ENCODE results near the gene TRMT6. TPM values are rescaled to one million over a fixed set of nuclear protein-coding genes. Genes with fewer than 3 reads are reported as not detected.
A peak's percentile ranks its signal among the peaks of the same experiment; 100 is the strongest.

TRMT6 gene
- total RNA-seq: 6.8 TPM

GRCh38 chr20:5950271-5951031 is at the start of gene TRMT6, which contains the start of gene MCM8:
TRMT6 (minus strand) TSS chr20:5950533; CDS start chr20:5950405, 128 bp downstream.
MCM8 (plus strand) TSS chr20:5950652; CDS start chr20:5952016, 1,364 bp downstream.
- no peaks in the 10 kb centered on the region for H3K9me3 ChIP-seq (ENCODE audit: control insufficient read depth in 3 of 3, low read length in 3 of 3)
- peak within 1 kb of the TSS; percentile 77 to 86 (median 81) for H3K9ac ChIP-seq (ENCODE audit: low read depth in 1 of 3, low read length in 3 of 3)
- H3K4me3 ChIP-seq (ENCODE audit: low read length in 3 of 3): peak within 1 kb of the TSS; percentile 92 to 95 (median 95)
- no peaks in the 10 kb centered on the region for H3K27me3 ChIP-seq (ENCODE audit: control insufficient read depth in 3 of 3, insufficient read depth in 3 of 3, low read length in 3 of 3)
- H3K4me1 ChIP-seq (ENCODE audit: control insufficient read depth in 3 of 3, insufficient read depth in 3 of 3, low read length in 3 of 3): peaks cover 8 to 24% (median 18%) of the 10 kb centered on the region in 3 donors
- H3K27ac ChIP-seq (ENCODE audit: low read depth, low read length): peak within 1 kb of the TSS; percentile 69
- H3K36me3 ChIP-seq (ENCODE audit: control insufficient read depth in 3 of 3, insufficient read depth in 3 of 3, low read length in 3 of 3): peaks cover 15 to 34% (median 27%) of the 10 kb centered on the region in 3 donors

GRCh38 chr20:5999783-6000182 is 49.5 kb upstream of the TRMT6 start:
- H3K4me3 ChIP-seq (ENCODE audit: low read length in 3 of 3): no peak overlapping the region
- H3K4me1 ChIP-seq (ENCODE audit: control insufficient read depth in 3 of 3, insufficient read depth in 3 of 3, low read length in 3 of 3): no peaks in the 10 kb centered on the region
- no peak overlapping the region for H3K9ac ChIP-seq (ENCODE audit: low read depth in 1 of 3, low read length in 3 of 3)
- H3K36me3 ChIP-seq (ENCODE audit: control insufficient read depth in 3 of 3, insufficient read depth in 3 of 3, low read length in 3 of 3): peaks cover 2 to 9% (median 6%) of the 10 kb centered on the region in 3 donors
- no peaks in the 10 kb centered on the region for H3K9me3 ChIP-seq (ENCODE audit: control insufficient read depth in 3 of 3, low read length in 3 of 3)
- no peaks in the 10 kb centered on the region for H3K27me3 ChIP-seq (ENCODE audit: control insufficient read depth in 3 of 3, insufficient read depth in 3 of 3, low read length in 3 of 3)
- no peak overlapping the region for H3K27ac ChIP-seq (ENCODE audit: low read depth, low read length)

GRCh38 chr20:5996765-5997164 is 46.4 kb upstream of the TRMT6 start:
- Histone ChIP-seq H3K27ac (ENCODE audit: low read depth, low read length) (no peak overlapping the region), H3K4me3 (ENCODE audit: low read length in 3 of 3) (no peak overlapping the region), H3K36me3 (ENCODE audit: control insufficient read depth in 3 of 3, insufficient read depth in 3 of 3, low read length in 3 of 3) (peaks cover 2 to 11% (median 6%) of the 10 kb centered on the region in 3 donors), H3K4me1 (ENCODE audit: control insufficient read depth in 3 of 3, insufficient read depth in 3 of 3, low read length in 3 of 3) (no peaks in the 10 kb centered on the region), H3K9me3 (ENCODE audit: control insufficient read depth in 3 of 3, low read length in 3 of 3) (no peaks in the 10 kb centered on the region), H3K27me3 (ENCODE audit: control insufficient read depth in 3 of 3, insufficient read depth in 3 of 3, low read length in 3 of 3) (no peaks in the 10 kb centered on the region), H3K9ac (ENCODE audit: low read depth in 1 of 3, low read length in 3 of 3) (no peak overlapping the region)

- Histone ChIP-seq H3K27me3 (ENCODE audit: control insufficient read depth in 3 of 3, insufficient read depth in 3 of 3, low read length in 3 of 3) (no peaks in the 10 kb centered on the region), H3K27ac (ENCODE audit: low read depth, low read length) (no peak overlapping the region), H3K4me1 (ENCODE audit: control insufficient read depth in 3 of 3, insufficient read depth in 3 of 3, low read length in 3 of 3) (no peaks in the 10 kb centered on the region), H3K9ac (ENCODE audit: low read depth in 1 of 3, low read length in 3 of 3) (no peak overlapping the region), H3K4me3 (ENCODE audit: low read length in 3 of 3) (no peak overlapping the region), H3K9me3 (ENCODE audit: control insufficient read depth in 3 of 3, low read length in 3 of 3) (no peaks in the 10 kb centered on the region), H3K36me3 (ENCODE audit: control insufficient read depth in 3 of 3, insufficient read depth in 3 of 3, low read length in 3 of 3) (peaks cover 2 to 18% (median 15%) of the 10 kb centered on the region in 3 donors)
Measured at GRCh38 chr20:5991623-5992441, 41.5 kb upstream of the TRMT6 start.

GRCh38 chr20:5990946-5991345 is 40.6 kb upstream of the TRMT6 start:
- H3K9me3 ChIP-seq (ENCODE audit: control insufficient read depth in 3 of 3, low read length in 3 of 3): no peaks in the 10 kb centered on the region
- H3K27me3 ChIP-seq (ENCODE audit: control insufficient read depth in 3 of 3, insufficient read depth in 3 of 3, low read length in 3 of 3): no peaks in the 10 kb centered on the region
- no peak overlapping the region for H3K27ac ChIP-seq (ENCODE audit: low read depth, low read length)
- H3K4me1 ChIP-seq (ENCODE audit: control insufficient read depth in 3 of 3, insufficient read depth in 3 of 3, low read length in 3 of 3): no peaks in the 10 kb centered on the region
- peaks cover 2 to 23% (median 19%) of the 10 kb centered on the region in 3 donors for H3K36me3 ChIP-seq (ENCODE audit: control insufficient read depth in 3 of 3, insufficient read depth in 3 of 3, low read length in 3 of 3)
- H3K4me3 ChIP-seq (ENCODE audit: low read length in 3 of 3): no peak overlapping the region
- H3K9ac ChIP-seq (ENCODE audit: low read depth in 1 of 3, low read length in 3 of 3): no peak overlapping the region

GRCh38 chr20:5989539-5989938 is 39.2 kb upstream of the TRMT6 start:
- Histone ChIP-seq H3K27ac (ENCODE audit: low read depth, low read length) (no peak overlapping the region), H3K9me3 (ENCODE audit: control insufficient read depth in 3 of 3, low read length in 3 of 3) (no peaks in the 10 kb centered on the region), H3K4me1 (ENCODE audit: control insufficient read depth in 3 of 3, insufficient read depth in 3 of 3, low read length in 3 of 3) (no peaks in the 10 kb centered on the region), H3K4me3 (ENCODE audit: low read length in 3 of 3) (no peak overlapping the region), H3K27me3 (ENCODE audit: control insufficient read depth in 3 of 3, insufficient read depth in 3 of 3, low read length in 3 of 3) (no peaks in the 10 kb centered on the region), H3K36me3 (ENCODE audit: control insufficient read depth in 3 of 3, insufficient read depth in 3 of 3, low read length in 3 of 3) (peaks cover 0 to 18% (median 13%) of the 10 kb centered on the region in 3 donors), H3K9ac (ENCODE audit: low read depth in 1 of 3, low read length in 3 of 3) (no peak overlapping the region)

- H3K4me3 ChIP-seq (ENCODE audit: low read length in 3 of 3): no peak overlapping the region
- H3K4me1 ChIP-seq (ENCODE audit: control insufficient read depth in 3 of 3, insufficient read depth in 3 of 3, low read length in 3 of 3): no peaks in the 10 kb centered on the region
- H3K9ac ChIP-seq (ENCODE audit: low read depth in 1 of 3, low read length in 3 of 3): no peak overlapping the region
- H3K36me3 ChIP-seq (ENCODE audit: control insufficient read depth in 3 of 3, insufficient read depth in 3 of 3, low read length in 3 of 3): peaks cover 0 to 26% (median 13%) of the 10 kb centered on the region in 3 donors
- no peaks in the 10 kb centered on the region for H3K27me3 ChIP-seq (ENCODE audit: control insufficient read depth in 3 of 3, insufficient read depth in 3 of 3, low read length in 3 of 3)
- no peak overlapping the region for H3K27ac ChIP-seq (ENCODE audit: low read depth, low read length)
- no peaks in the 10 kb centered on the region for H3K9me3 ChIP-seq (ENCODE audit: control insufficient read depth in 3 of 3, low read length in 3 of 3)
Measured at GRCh38 chr20:5987383-5987782, 37.0 kb upstream of the TRMT6 start.

- Histone ChIP-seq H3K4me3 (ENCODE audit: low read length in 3 of 3) (no peak overlapping the region), H3K4me1 (ENCODE audit: control insufficient read depth in 3 of 3, insufficient read depth in 3 of 3, low read length in 3 of 3) (no peaks in the 10 kb centered on the region), H3K9me3 (ENCODE audit: control insufficient read depth in 3 of 3, low read length in 3 of 3) (no peaks in the 10 kb centered on the region), H3K27me3 (ENCODE audit: control insufficient read depth in 3 of 3, insufficient read depth in 3 of 3, low read length in 3 of 3) (no peaks in the 10 kb centered on the region), H3K36me3 (ENCODE audit: control insufficient read depth in 3 of 3, insufficient read depth in 3 of 3, low read length in 3 of 3) (peaks cover 0 to 30% (median 15%) of the 10 kb centered on the region in 3 donors), H3K9ac (ENCODE audit: low read depth in 1 of 3, low read length in 3 of 3) (no peak overlapping the region), H3K27ac (ENCODE audit: low read depth, low read length) (no peak overlapping the region)
Measured at GRCh38 chr20:5980720-5981538, 30.6 kb upstream of the TRMT6 start.

GRCh38 chr20:5979801-5980200 is 29.5 kb upstream of the TRMT6 start:
- no peak overlapping the region for H3K27ac ChIP-seq (ENCODE audit: low read depth, low read length)
- no peak overlapping the region for H3K9ac ChIP-seq (ENCODE audit: low read depth in 1 of 3, low read length in 3 of 3)
- H3K4me3 ChIP-seq (ENCODE audit: low read length in 3 of 3): no peak overlapping the region
- no peaks in the 10 kb centered on the region for H3K4me1 ChIP-seq (ENCODE audit: control insufficient read depth in 3 of 3, insufficient read depth in 3 of 3, low read length in 3 of 3)
- no peaks in the 10 kb centered on the region for H3K27me3 ChIP-seq (ENCODE audit: control insufficient read depth in 3 of 3, insufficient read depth in 3 of 3, low read length in 3 of 3)
- H3K9me3 ChIP-seq (ENCODE audit: control insufficient read depth in 3 of 3, low read length in 3 of 3): no peaks in the 10 kb centered on the region
- H3K36me3 ChIP-seq (ENCODE audit: control insufficient read depth in 3 of 3, insufficient read depth in 3 of 3, low read length in 3 of 3): peaks cover 0 to 30% (median 15%) of the 10 kb centered on the region in 3 donors

Data from skeletal muscle tissue (tissue), 4 donors.